ENCODE measurements around the gene CYFIP2. TPM values are rescaled to one million over a fixed set of nuclear protein-coding genes. Genes with fewer than 3 reads are reported as not detected.

The CYFIP2 gene
- 27.9 TPM for polyA plus RNA-seq
- long read RNA-seq, donor 1, full-length matches to known transcripts = 1 of 1 reads
- long read RNA-seq, donor 1, partial matches to known transcripts = 0 of 1 reads
- long read RNA-seq, donor 1, other reads (novel, unspliced or antisense) = 0 of 1 reads
- long read RNA-seq, donor 2, partial matches to known transcripts = 0 of 3 reads
- long read RNA-seq, donor 2, other reads (novel, unspliced or antisense) = 0 of 3 reads
- long read RNA-seq, donor 3, full-length matches to known transcripts = 3 of 14 reads
- long read RNA-seq, donor 3, partial matches to known transcripts = 11 of 14 reads
- long read RNA-seq, donor 3, other reads (novel, unspliced or antisense) = 0 of 14 reads
- long read RNA-seq, donor 4 = 0 reads
- long read RNA-seq, donor 5, full-length matches to known transcripts = 2 of 2 reads
- long read RNA-seq, donor 5, partial matches to known transcripts = 0 of 2 reads
- long read RNA-seq, donor 5, other reads (novel, unspliced or antisense) = 0 of 2 reads
- long read RNA-seq, donor 6, full-length matches to known transcripts = 3 of 3 reads
- long read RNA-seq, donor 6, partial matches to known transcripts = 0 of 3 reads
- long read RNA-seq, donor 6, other reads (novel, unspliced or antisense) = 0 of 3 reads
- long read RNA-seq, donor 7, partial matches to known transcripts = 0 of 1 reads
- long read RNA-seq, donor 7, other reads (novel, unspliced or antisense) = 0 of 1 reads
- long read RNA-seq, donor 8, full-length matches to known transcripts = 1 of 1 reads
- long read RNA-seq, donor 8, partial matches to known transcripts = 0 of 1 reads
- long read RNA-seq, donor 8, other reads (novel, unspliced or antisense) = 0 of 1 reads
- long read RNA-seq, donor 9, full-length matches to known transcripts = 2 of 7 reads
- long read RNA-seq, donor 9, partial matches to known transcripts = 5 of 7 reads
- long read RNA-seq, donor 9, other reads (novel, unspliced or antisense) = 0 of 7 reads
- long read RNA-seq, donor 10, full-length matches to known transcripts = 4 of 4 reads
- long read RNA-seq, donor 10, partial matches to known transcripts = 0 of 4 reads
- long read RNA-seq, donor 10, other reads (novel, unspliced or antisense) = 0 of 4 reads
- long read RNA-seq, donor 11, full-length matches to known transcripts = 1 of 1 reads
- long read RNA-seq, donor 11, partial matches to known transcripts = 0 of 1 reads
- long read RNA-seq, donor 11, other reads (novel, unspliced or antisense) = 0 of 1 reads

- H3K9me3 ChIP-seq (ENCODE audit: control insufficient read depth, low read depth, low read length) = no peaks in the 10 kb centered on the region
- peak within 1 kb of the TSS; percentile 30 for H3K27ac ChIP-seq (ENCODE audit: low read length)
- H3K36me3 ChIP-seq (ENCODE audit: control insufficient read depth, insufficient read depth, low read length) = no peaks in the 10 kb centered on the region
- WGBS (ENCODE audit: insufficient coverage, low lambda C conversion rate) = no CpG with 5 or more reads among the region's 58 CpGs
- H3K4me3 ChIP-seq (ENCODE audit: low read length) = peak within 1 kb of the TSS; percentile 78
- H3K4me1 ChIP-seq (ENCODE audit: control insufficient read depth, insufficient read depth, low read length) = peaks cover 8% of the 10 kb centered on the region
- peaks cover 10% of the 10 kb centered on the region for H3K27me3 ChIP-seq (ENCODE audit: control insufficient read depth, insufficient read depth, low read length)
- DNase-seq = peak; percentile 48 to 76
Measured at GRCh38 chr5:157265714-157266285, at the start of gene CYFIP2. Gene CYFIP2, plus strand, starts transcription at chr5:157266123. Its CDS starts 19,239 bp downstream, at chr5:157285362.

GRCh38 chr5:157216391-157217142, 49.4 kb upstream of the CYFIP2 start:
- no peaks in the 10 kb centered on the region for H3K9me3 ChIP-seq (ENCODE audit: control insufficient read depth, low read depth, low read length)
- H3K27ac ChIP-seq (ENCODE audit: low read length) = no peak overlapping the region
- H3K36me3 ChIP-seq (ENCODE audit: control insufficient read depth, insufficient read depth, low read length) = no peaks in the 10 kb centered on the region
- DNase-seq = no peak
- no peaks in the 10 kb centered on the region for H3K4me1 ChIP-seq (ENCODE audit: control insufficient read depth, insufficient read depth, low read length)
- WGBS (ENCODE audit: insufficient coverage, low lambda C conversion rate) = 100% methylated on average over 1 of the region's 6 CpGs
- H3K4me3 ChIP-seq (ENCODE audit: low read length) = no peak overlapping the region
- H3K27me3 ChIP-seq (ENCODE audit: control insufficient read depth, insufficient read depth, low read length) = no peaks in the 10 kb centered on the region

GRCh38 chr5:157217289-157218024, 48.5 kb upstream of the CYFIP2 start:
- DNase-seq = no peak
- no peaks in the 10 kb centered on the region for H3K4me1 ChIP-seq (ENCODE audit: control insufficient read depth, insufficient read depth, low read length)
- no peaks in the 10 kb centered on the region for H3K27me3 ChIP-seq (ENCODE audit: control insufficient read depth, insufficient read depth, low read length)
- no peak overlapping the region for H3K27ac ChIP-seq (ENCODE audit: low read length)
- H3K9me3 ChIP-seq (ENCODE audit: control insufficient read depth, low read depth, low read length) = no peaks in the 10 kb centered on the region
- H3K4me3 ChIP-seq (ENCODE audit: low read length) = no peak overlapping the region
- H3K36me3 ChIP-seq (ENCODE audit: control insufficient read depth, insufficient read depth, low read length) = no peaks in the 10 kb centered on the region
- WGBS (ENCODE audit: insufficient coverage, low lambda C conversion rate) = 80% methylated on average over 1 of the region's 5 CpGs

GRCh38 chr5:157219491-157220271, 46.2 kb upstream of the CYFIP2 start:
- DNase-seq = no peak
- Histone ChIP-seq H3K36me3 (ENCODE audit: control insufficient read depth, insufficient read depth, low read length) (no peaks in the 10 kb centered on the region), H3K4me1 (ENCODE audit: control insufficient read depth, insufficient read depth, low read length) (no peaks in the 10 kb centered on the region), H3K9me3 (ENCODE audit: control insufficient read depth, low read depth, low read length) (no peaks in the 10 kb centered on the region), H3K4me3 (ENCODE audit: low read length) (no peak overlapping the region), H3K27ac (ENCODE audit: low read length) (no peak overlapping the region), H3K27me3 (ENCODE audit: control insufficient read depth, insufficient read depth, low read length) (no peaks in the 10 kb centered on the region)
- WGBS (ENCODE audit: insufficient coverage, low lambda C conversion rate) = 75% methylated on average over 2 of the region's 9 CpGs

GRCh38 chr5:157221959-157222358, 44.0 kb upstream of the CYFIP2 start:
- H3K4me3 ChIP-seq (ENCODE audit: low read length) = no peak overlapping the region
- H3K36me3 ChIP-seq (ENCODE audit: control insufficient read depth, insufficient read depth, low read length) = no peaks in the 10 kb centered on the region
- no peaks in the 10 kb centered on the region for H3K9me3 ChIP-seq (ENCODE audit: control insufficient read depth, low read depth, low read length)
- H3K4me1 ChIP-seq (ENCODE audit: control insufficient read depth, insufficient read depth, low read length) = no peaks in the 10 kb centered on the region
- no peak overlapping the region for H3K27ac ChIP-seq (ENCODE audit: low read length)
- no CpG with 5 or more reads among the region's 5 CpGs for WGBS (ENCODE audit: insufficient coverage, low lambda C conversion rate)
- DNase-seq = no peak
- no peaks in the 10 kb centered on the region for H3K27me3 ChIP-seq (ENCODE audit: control insufficient read depth, insufficient read depth, low read length)

GRCh38 chr5:157222506-157223230, 43.3 kb upstream of the CYFIP2 start:
- no peaks in the 10 kb centered on the region for H3K27me3 ChIP-seq (ENCODE audit: control insufficient read depth, insufficient read depth, low read length)
- no peaks in the 10 kb centered on the region for H3K4me1 ChIP-seq (ENCODE audit: control insufficient read depth, insufficient read depth, low read length)
- no peak overlapping the region for H3K27ac ChIP-seq (ENCODE audit: low read length)
- whole genome bisulfite sequencing (ENCODE audit: insufficient coverage, low lambda C conversion rate) = no CpG with 5 or more reads among the region's 10 CpGs
- no peaks in the 10 kb centered on the region for H3K36me3 ChIP-seq (ENCODE audit: control insufficient read depth, insufficient read depth, low read length)
- no peaks in the 10 kb centered on the region for H3K9me3 ChIP-seq (ENCODE audit: control insufficient read depth, low read depth, low read length)
- H3K4me3 ChIP-seq (ENCODE audit: low read length) = no peak overlapping the region
- DNase-seq = no peak

- no CpG with 5 or more reads among the region's 6 CpGs for WGBS (ENCODE audit: insufficient coverage, low lambda C conversion rate)
Measured at GRCh38 chr5:157225469-157226422, 40.2 kb upstream of the CYFIP2 start.

GRCh38 chr5:157230610-157231009, 35.3 kb upstream of the CYFIP2 start:
- Histone ChIP-seq H3K4me3 (ENCODE audit: low read length) (no peak overlapping the region), H3K27ac (ENCODE audit: low read length) (no peak overlapping the region), H3K27me3 (ENCODE audit: control insufficient read depth, insufficient read depth, low read length) (no peaks in the 10 kb centered on the region), H3K9me3 (ENCODE audit: control insufficient read depth, low read depth, low read length) (no peaks in the 10 kb centered on the region), H3K36me3 (ENCODE audit: control insufficient read depth, insufficient read depth, low read length) (no peaks in the 10 kb centered on the region), H3K4me1 (ENCODE audit: control insufficient read depth, insufficient read depth, low read length) (no peaks in the 10 kb centered on the region)
- no peak for DNase-seq

More at GRCh38 chr5:157225469-157226422, 40.2 kb upstream of the CYFIP2 start:
- no peak for DNase-seq
- Histone ChIP-seq H3K36me3 (ENCODE audit: control insufficient read depth, insufficient read depth, low read length) (no peaks in the 10 kb centered on the region), H3K27ac (ENCODE audit: low read length) (no peak overlapping the region), H3K9me3 (ENCODE audit: control insufficient read depth, low read depth, low read length) (no peaks in the 10 kb centered on the region), H3K27me3 (ENCODE audit: control insufficient read depth, insufficient read depth, low read length) (no peaks in the 10 kb centered on the region), H3K4me1 (ENCODE audit: control insufficient read depth, insufficient read depth, low read length) (no peaks in the 10 kb centered on the region), H3K4me3 (ENCODE audit: low read length) (no peak overlapping the region)

All from large intestine (tissue), 12 donors.